SK-N-SH (cell line): Measurements from ENCODE around the gene EPHA6. TPM values are rescaled to one million over a fixed set of nuclear protein-coding genes. Genes with fewer than 3 reads are reported as not detected.

Source experiments
- CTCF ChIA-PET: fragments of 300-600, 350-600 bp; formaldehyde crosslinking; extraction: SDS; loops from one replicate; lab custom pipeline; 2021; lab: Yijun Ruan, JAX
- POLR2A ChIA-PET: fragments of 350-600 bp; sonication (Branson Sonifier 250); formaldehyde crosslinking; extraction: SDS; loops from one replicate; lab custom pipeline; 2020; ENCODE audit warnings: antibody characterized with exemption, inconsistent platforms; lab: Yijun Ruan, JAX
- DNase-seq: peaks from one replicate; pipeline ENCODE4 v3.0.0; 2012
- H2AFZ ChIP-seq: fragments of 200-600 bp; sonication (generic); 2 replicates; pipeline ENCODE4 v1.8.1; 2016; ENCODE audit warnings: antibody characterized with exemption, mild to moderate bottlenecking, low read depth
- H3F3A ChIP-seq: fragments of 200-600 bp; sonication (generic); replicated peaks from 2 replicates; pipeline ENCODE3; 2016; ENCODE audit warnings: antibody characterized with exemption, mild to moderate bottlenecking; ENCODE audit not compliant: insufficient read depth
- H3K27ac ChIP-seq, 2 experiments: fragments of 200-500 bp in 1 of 2; fragments of 200-600 bp in 1 of 2; sonication (Bioruptor generic) in 1 of 2; sonication (generic), shearing (Covaris generic) in 1 of 2; 2 replicates each; pipeline versions ENCODE4 v1.5.1 to v1.6.1; 2014 to 2016; ENCODE audit warnings: low read depth in 2 of 2, inconsistent platforms in 1 of 2, low read length in 1 of 2, mild to moderate bottlenecking in 1 of 2, mixed read lengths in 1 of 2
- H3K27me3 ChIP-seq: fragments of 200-600 bp; sonication (generic), shearing (Covaris generic); 2 replicates; pipeline ENCODE4 v1.6.1; 2016; ENCODE audit warnings: mixed run types; ENCODE audit not compliant: insufficient read depth
- H3K36me3 ChIP-seq, 2 experiments: fragments of 200-500 bp in 1 of 2; fragments of 200-600 bp in 1 of 2; sonication (Bioruptor generic) in 1 of 2; sonication (generic) in 1 of 2; replicated peaks in 1 of 2; 2 replicates each; pipeline versions ENCODE3 to v1.5.1; 2014 to 2016; ENCODE audit warnings: low read length in 1 of 2, mild to moderate bottlenecking in 1 of 2; ENCODE audit not compliant: insufficient read depth in 2 of 2, control insufficient read depth in 1 of 2
- H3K4me1 ChIP-seq, 2 experiments: fragments of 200-500 bp in 1 of 2; fragments of 200-600 bp in 1 of 2; sonication (Bioruptor generic) in 1 of 2; sonication (generic), shearing (Covaris generic) in 1 of 2; 2 replicates each; pipeline versions ENCODE4 v1.5.1 to v1.6.1; 2014 to 2016; ENCODE audit warnings: low read depth in 1 of 2, low read length in 1 of 2, mixed run types in 1 of 2; ENCODE audit not compliant: insufficient read depth in 2 of 2, control insufficient read depth in 1 of 2
- H3K4me2 ChIP-seq: fragments of 200-600 bp; sonication (generic), shearing (Covaris generic); 2 replicates; pipeline ENCODE4 v1.6.1; 2017; ENCODE audit warnings: mixed run types
- H3K4me3 ChIP-seq, 2 experiments: fragments of 200-500 bp in 1 of 2; fragments of 200-600 bp in 1 of 2; sonication (Bioruptor generic) in 1 of 2; sonication (generic), shearing (Covaris generic) in 1 of 2; 2 replicates each; pipeline versions ENCODE4 v1.5.1 to v1.8.1; 2014 to 2016; ENCODE audit warnings: low read depth in 2 of 2, inconsistent platforms in 1 of 2, low read length in 1 of 2, mild to moderate bottlenecking in 1 of 2, mixed read lengths in 1 of 2, moderate library complexity in 1 of 2
- H3K79me2 ChIP-seq: fragments of 200-600 bp; sonication (generic); 2 replicates; pipeline ENCODE4 v1.8.1; 2017; ENCODE audit warnings: mild to moderate bottlenecking; ENCODE audit not compliant: insufficient read depth
- H3K9ac ChIP-seq: fragments of 200-600 bp; sonication (generic); 2 replicates; pipeline ENCODE4 v1.6.1; 2017; ENCODE audit warnings: mixed run types
- H3K9me2 ChIP-seq: fragments of 200-600 bp; sonication (generic); 2 replicates; pipeline ENCODE4 v1.6.1; 2017; ENCODE audit warnings: mixed run types
- H3K9me3 ChIP-seq: fragments of 200-600 bp; sonication (generic); 2 replicates; pipeline ENCODE4 v1.6.1; 2017; ENCODE audit warnings: mixed run types, mild to moderate bottlenecking, moderate library complexity
- H4K20me1 ChIP-seq: fragments of 200-600 bp; sonication (generic); 2 replicates; pipeline ENCODE4 v1.6.1; 2017; ENCODE audit warnings: mild to moderate bottlenecking, mixed run types; ENCODE audit not compliant: insufficient read depth
- CHD2 ChIP-seq: fragments of 150-350 bp; IDR thresholded peaks from 2 replicates; pipeline ENCODE4 v1.6.1; 2018; ENCODE audit warnings: low read length; ENCODE audit not compliant: partially characterized antibody
- ELF1 ChIP-seq: IDR thresholded peaks from 2 replicates; pipeline ENCODE4 v1.4.0; 2012
- EZH2phosphoT487 ChIP-seq: fragments of 200-600 bp; sonication (generic); IDR thresholded peaks from 2 replicates; pipeline ENCODE4 v1.6.1; 2017; ENCODE audit warnings: low read depth, mixed run types, mild to moderate bottlenecking, antibody characterized with exemption, moderate library complexity, borderline replicate concordance
- FOXM1 ChIP-seq: IDR thresholded peaks from 2 replicates; pipeline ENCODE4 v1.4.0; 2012; ENCODE audit warnings: low read depth, mild to moderate bottlenecking
- GABPA ChIP-seq: IDR thresholded peaks from 2 replicates; pipeline ENCODE4 v1.4.0; 2012; ENCODE audit warnings: low read depth, mild to moderate bottlenecking
- MEF2A ChIP-seq: IDR thresholded peaks from 2 replicates; pipeline ENCODE4 v1.4.0; 2012; ENCODE audit warnings: low read depth, borderline replicate concordance
- NFIC ChIP-seq: IDR thresholded peaks from 2 replicates; pipeline ENCODE4 v1.4.0; 2012; ENCODE audit warnings: borderline replicate concordance
- NRF1 ChIP-seq: IDR thresholded peaks from 2 replicates; pipeline ENCODE4 v1.6.1; 2012; ENCODE audit warnings: low read depth, mild to moderate bottlenecking, low read length
- TCF12 ChIP-seq: IDR thresholded peaks from 2 replicates; pipeline ENCODE4 v1.4.0; 2012
- WGBS: methylation state at CpG from one replicate; pipeline ENCODE4 v1.1.6; 2017; ENCODE audit warnings: low lambda C conversion rate; 5-methylcytosine and 5-hydroxymethylcytosine counted together
- polyA plus RNA-seq, 3 experiments: library from polyadenylated mRNA; depleted of rRNA; stranded (reverse); fragments of >200 nt; gene quantifications; 2 replicates each; pipeline ENCODE4 v1.2.3, GENCODE V29; 2012
- TF ChIP-seq, protein P1 (sequence below): IDR thresholded peaks from 2 replicates; pipeline ENCODE4 v1.4.0; 2012; ENCODE audit warnings: low read depth
- TF ChIP-seq, protein P2 (sequence below): fragments of 150-350 bp; IDR thresholded peaks from 2 replicates; pipeline ENCODE4 v1.6.1; 2017; ENCODE audit warnings: antibody characterized with exemption, low read length, low read depth, borderline replicate concordance
- TF ChIP-seq, protein P3 (sequence below): IDR thresholded peaks from 2 replicates; pipeline ENCODE4 v1.4.0; 2012; ENCODE audit warnings: low read depth, borderline replicate concordance

The EPHA6 gene
- polyA plus RNA-seq, 1 of the 3 experiments (the other 2 are of a cell fraction) = not detected

DNA sequence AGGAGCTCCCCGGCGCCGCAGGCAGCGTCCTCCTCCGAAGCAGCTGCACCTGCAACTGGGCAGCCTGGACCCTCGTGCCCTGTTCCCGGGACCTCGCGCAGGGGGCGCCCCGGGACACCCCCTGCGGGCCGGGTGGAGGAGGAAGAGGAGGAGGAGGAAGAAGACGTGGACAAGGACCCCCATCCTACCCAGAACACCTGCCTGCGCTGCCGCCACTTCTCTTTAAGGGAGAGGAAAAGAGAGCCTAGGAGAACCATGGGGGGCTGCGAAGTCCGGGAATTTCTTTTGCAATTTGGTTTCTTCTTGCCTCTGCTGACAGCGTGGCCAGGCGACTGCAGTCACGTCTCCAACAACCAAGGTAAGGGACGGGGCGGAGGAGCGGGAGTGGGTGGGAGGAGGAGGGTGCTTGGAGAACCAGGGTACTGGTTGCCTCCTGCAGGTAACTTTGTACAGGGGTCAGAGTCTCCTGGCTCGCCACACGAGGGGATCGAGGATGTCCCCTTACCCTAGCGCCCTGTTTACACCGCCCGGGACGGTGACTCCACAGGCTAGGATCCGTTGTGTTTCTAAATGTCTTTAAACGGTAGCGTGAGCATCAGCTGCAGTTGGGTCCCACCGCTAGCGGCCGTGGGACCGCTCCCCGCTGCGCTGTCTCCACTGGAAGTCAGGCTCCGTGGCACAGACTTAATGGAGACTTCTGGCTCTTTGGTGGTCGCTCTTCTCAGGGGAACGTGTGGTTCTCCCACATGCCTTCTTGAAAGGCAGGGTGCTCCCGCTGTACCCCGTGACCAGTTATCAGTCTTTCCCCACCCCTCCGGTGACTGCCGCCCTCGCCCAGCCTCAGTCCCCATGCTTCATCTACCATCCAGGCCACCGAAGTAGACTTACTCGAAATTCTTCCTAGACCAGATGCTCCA is 515 bp downstream of the EPHA6 start:
- DNase-seq = peak; percentile 19
- POLR2A ChIA-PET = no interaction called here
- no peak overlapping the region for H2AFZ ChIP-seq

DNA sequence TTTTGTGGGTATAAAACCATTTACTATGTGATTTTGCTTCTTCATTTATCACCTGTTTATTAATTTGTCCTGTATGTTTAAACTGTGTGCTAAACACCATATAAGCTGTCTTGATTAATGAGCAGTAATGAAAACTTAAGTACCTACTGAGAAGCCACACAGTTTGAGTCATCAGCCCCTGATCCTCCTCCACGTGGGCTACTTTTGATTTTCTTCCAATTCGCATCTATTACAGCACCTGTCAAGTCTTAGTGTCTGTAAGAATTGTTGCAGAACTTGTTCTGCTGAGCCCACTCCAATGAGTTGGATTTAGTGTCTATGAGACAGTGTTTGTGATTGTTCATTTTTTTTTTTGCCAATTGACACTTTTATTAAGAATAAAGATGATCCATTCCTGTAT is 16.8 kb downstream of the EPHA6 start:
- Histone ChIP-seq H3K4me3 (no peak overlapping the region), H2AFZ (no peak overlapping the region), H4K20me1 (no peaks in the 10 kb centered on the region), H3K27ac (no peak overlapping the region), H3K4me2 (no peak overlapping the region), H3K9ac (no peak overlapping the region), H3K9me3 (no peaks in the 10 kb centered on the region), H3K36me3 (no peaks in the 10 kb centered on the region), H3K4me1 (no peaks in the 10 kb centered on the region), H3K79me2 (no peaks in the 10 kb centered on the region), H3K9me2 (no peaks in the 10 kb centered on the region), H3K27me3 (no peaks in the 10 kb centered on the region), H3F3A (no peaks in the 10 kb centered on the region)
- POLR2A ChIA-PET = no interaction called here
- DNase-seq = no peak
- TF ChIP-seq FOXM1 (no peak), CHD2 (no peak), TCF12 (no peak), NRF1 (no peak), ELF1 (no peak), EZH2phosphoT487 (no peak), NFIC (no peak), MEF2A (no peak)
- TF ChIP-seq, protein P1, sequence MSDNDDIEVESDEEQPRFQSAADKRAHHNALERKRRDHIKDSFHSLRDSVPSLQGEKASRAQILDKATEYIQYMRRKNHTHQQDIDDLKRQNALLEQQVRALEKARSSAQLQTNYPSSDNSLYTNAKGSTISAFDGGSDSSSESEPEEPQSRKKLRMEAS = no peak
- TF ChIP-seq, protein P2, sequence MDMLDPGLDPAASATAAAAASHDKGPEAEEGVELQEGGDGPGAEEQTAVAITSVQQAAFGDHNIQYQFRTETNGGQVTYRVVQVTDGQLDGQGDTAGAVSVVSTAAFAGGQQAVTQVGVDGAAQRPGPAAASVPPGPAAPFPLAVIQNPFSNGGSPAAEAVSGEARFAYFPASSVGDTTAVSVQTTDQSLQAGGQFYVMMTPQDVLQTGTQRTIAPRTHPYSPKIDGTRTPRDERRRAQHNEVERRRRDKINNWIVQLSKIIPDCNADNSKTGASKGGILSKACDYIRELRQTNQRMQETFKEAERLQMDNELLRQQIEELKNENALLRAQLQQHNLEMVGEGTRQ = no peak
- TF ChIP-seq, protein P3, sequence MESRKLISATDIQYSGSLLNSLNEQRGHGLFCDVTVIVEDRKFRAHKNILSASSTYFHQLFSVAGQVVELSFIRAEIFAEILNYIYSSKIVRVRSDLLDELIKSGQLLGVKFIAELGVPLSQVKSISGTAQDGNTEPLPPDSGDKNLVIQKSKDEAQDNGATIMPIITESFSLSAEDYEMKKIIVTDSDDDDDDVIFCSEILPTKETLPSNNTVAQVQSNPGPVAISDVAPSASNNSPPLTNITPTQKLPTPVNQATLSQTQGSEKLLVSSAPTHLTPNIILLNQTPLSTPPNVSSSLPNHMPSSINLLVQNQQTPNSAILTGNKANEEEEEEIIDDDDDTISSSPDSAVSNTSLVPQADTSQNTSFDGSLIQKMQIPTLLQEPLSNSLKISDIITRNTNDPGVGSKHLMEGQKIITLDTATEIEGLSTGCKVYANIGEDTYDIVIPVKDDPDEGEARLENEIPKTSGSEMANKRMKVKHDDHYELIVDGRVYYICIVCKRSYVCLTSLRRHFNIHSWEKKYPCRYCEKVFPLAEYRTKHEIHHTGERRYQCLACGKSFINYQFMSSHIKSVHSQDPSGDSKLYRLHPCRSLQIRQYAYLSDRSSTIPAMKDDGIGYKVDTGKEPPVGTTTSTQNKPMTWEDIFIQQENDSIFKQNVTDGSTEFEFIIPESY = no peak
- CTCF ChIA-PET = no interaction called here
- 0% methylated on average over 2 of the region's 2 CpGs for WGBS

More for the DNA sequence above, 515 bp downstream of the EPHA6 start:
- CTCF ChIA-PET = interaction anchor here (0.7 kb wide), 1 partner anchor 1771 kb away, joined by 3 read pairs; no protein-coding TSS in a partner anchor
- H3K27me3 ChIP-seq = peaks cover 18% of the 10 kb centered on the region
- peak overlapping the region; percentile 85; the same call in 1 of the 2 replicates for H3K4me2 ChIP-seq
- no peaks in the 10 kb centered on the region for H3K36me3 ChIP-seq
- TF ChIP-seq ELF1 = no peak
- TF ChIP-seq, protein P1 = no peak
- TF ChIP-seq MEF2A = no peak
- TF ChIP-seq TCF12 = no peak
- TF ChIP-seq GABPA = no peak
- no peak overlapping the region for H3K27ac ChIP-seq
- H3K9me3 ChIP-seq = no peaks in the 10 kb centered on the region
- H3F3A ChIP-seq = no peaks in the 10 kb centered on the region
- no peaks in the 10 kb centered on the region for H4K20me1 ChIP-seq
- 7% methylated on average over 40 of the region's 50 CpGs for WGBS
- H3K79me2 ChIP-seq = no peaks in the 10 kb centered on the region
- H3K9ac ChIP-seq = no peak overlapping the region
- peaks cover 0 to 12% of the 10 kb centered on the region in 2 experiments; a peak in 1 of 4 replicates for H3K4me1 ChIP-seq
- peak overlapping the region; percentile 9 to 12; a peak in 1 of 4 replicates for H3K4me3 ChIP-seq
- no peaks in the 10 kb centered on the region for H3K9me2 ChIP-seq
